Suprapubic skin (tissue), 4 donors: ENCODE measurements around the gene INSC. TPM values are rescaled to one million over a fixed set of nuclear protein-coding genes. Genes with fewer than 3 reads are reported as not detected.

Source experiments
- DNase-seq, 2 donors: peaks; one replicate each; pipeline ENCODE4 v3.0.0-alpha.2; 2019; ENCODE audit warnings: low spot score in 2 of 2
- H3K27ac ChIP-seq: fragments of 200-600 bp; sonication (generic); one replicate; pipeline ENCODE4 v1.5.1; 2019
- H3K27me3 ChIP-seq: fragments of 200-600 bp; sonication (generic); one replicate; pipeline ENCODE4 v1.5.1; 2019
- H3K36me3 ChIP-seq: fragments of 200-600 bp; sonication (generic); one replicate; pipeline ENCODE4 v1.5.1; 2019
- H3K4me1 ChIP-seq: fragments of 200-600 bp; sonication (generic); one replicate; pipeline ENCODE4 v1.5.1; 2019
- H3K4me3 ChIP-seq: fragments of 200-600 bp; sonication (generic); one replicate; pipeline ENCODE4 v1.5.1; 2019; ENCODE audit warnings: mild to moderate bottlenecking
- H3K9me3 ChIP-seq: fragments of 200-600 bp; sonication (generic); one replicate; pipeline ENCODE4 v1.5.1; 2019
- CTCF ChIP-seq, 2 donors: fragments of 200-600 bp in 1 of 2; fragments of 450-650 bp in 1 of 2; sonication (generic) in 1 of 2; IDR thresholded peaks; one replicate each; pipeline ENCODE4 v1.5.1; 2016 to 2019; ENCODE audit warnings: antibody characterized with exemption in 2 of 2, mild to moderate bottlenecking in 1 of 2, moderate library complexity in 1 of 2
- EP300 ChIP-seq: sonication (generic); formaldehyde crosslinking; IDR thresholded peaks from one replicate; pipeline ENCODE4 v1.6.1; 2017; ENCODE audit warnings: antibody characterized with exemption
- POLR2A ChIP-seq, 2 donors: fragments of 450-650 bp; IDR thresholded peaks; one replicate each; pipeline ENCODE4 v1.6.1; 2017; ENCODE audit warnings: antibody characterized with exemption in 2 of 2, mild to moderate bottlenecking in 2 of 2, moderate library complexity in 2 of 2
- POLR2AphosphoS5 ChIP-seq, 3 donors: sonication (generic); formaldehyde crosslinking; IDR thresholded peaks; one replicate each; pipeline ENCODE4 v1.6.1; 2017; ENCODE audit warnings: antibody characterized with exemption in 3 of 3
- WGBS: methylation state at CpG from one replicate; pipeline ENCODE4 v1.1.5; 2018; 5-methylcytosine and 5-hydroxymethylcytosine counted together
- total RNA-seq, 4 donors: library from RNA; depleted of rRNA; stranded (reverse); fragments of >200 nt; gene quantifications; one replicate each; pipeline ENCODE4 v1.1.0, GENCODE V29; 2016

Gene INSC
- total RNA-seq, 4 donors from 2014 or later, result 0.16 to 0.34 (median 0.32) TPM; not detected in 1

GRCh38 chr11:15282754-15283153 lies 168.0 kb downstream of the INSC start:
- H3K36me3 ChIP-seq, result no peaks in the 10 kb centered on the region
- no peak overlapping the region for H3K27ac ChIP-seq
- H3K4me3 ChIP-seq, result no peak overlapping the region
- no peaks in the 10 kb centered on the region for H3K9me3 ChIP-seq
- H3K27me3 ChIP-seq, result peaks cover 5% of the 10 kb centered on the region
- no peaks in the 10 kb centered on the region for H3K4me1 ChIP-seq
- no peak for DNase-seq
- WGBS, result 77% methylated on average over 2 of the region's 2 CpGs
- TF ChIP-seq POLR2A (IDR thresholded peaks at IDR 0.05) (no peak), CTCF (IDR thresholded peaks at IDR 0.05) (no peak), POLR2AphosphoS5 (IDR thresholded peaks at IDR 0.05) (no peak), EP300 (no peak)

GRCh38 chr11:15286465-15286864 lies 171.7 kb downstream of the INSC start:
- WGBS, result 56% methylated on average over 2 of the region's 2 CpGs
- no peak for DNase-seq
- no peaks in the 10 kb centered on the region for H3K9me3 ChIP-seq
- peaks cover 2% of the 10 kb centered on the region for H3K27me3 ChIP-seq
- no peaks in the 10 kb centered on the region for H3K36me3 ChIP-seq
- no peak overlapping the region for H3K27ac ChIP-seq
- H3K4me3 ChIP-seq, result no peak overlapping the region
- TF ChIP-seq EP300 (no peak), POLR2A (IDR thresholded peaks at IDR 0.05) (no peak), POLR2AphosphoS5 (IDR thresholded peaks at IDR 0.05) (no peak), CTCF (IDR thresholded peaks at IDR 0.05) (no peak)
- no peaks in the 10 kb centered on the region for H3K4me1 ChIP-seq

GRCh38 chr11:15288863-15289262 lies 174.1 kb downstream of the INSC start:
- no peak for DNase-seq
- H3K27me3 ChIP-seq, result no peaks in the 10 kb centered on the region
- H3K36me3 ChIP-seq, result no peaks in the 10 kb centered on the region
- WGBS, result 69% methylated on average over 2 of the region's 2 CpGs
- H3K9me3 ChIP-seq, result no peaks in the 10 kb centered on the region
- H3K4me3 ChIP-seq, result no peak overlapping the region
- H3K27ac ChIP-seq, result no peak overlapping the region
- no peaks in the 10 kb centered on the region for H3K4me1 ChIP-seq
- TF ChIP-seq EP300 (no peak), POLR2AphosphoS5 (IDR thresholded peaks at IDR 0.05) (no peak), CTCF (IDR thresholded peaks at IDR 0.05) (no peak), POLR2A (IDR thresholded peaks at IDR 0.05) (no peak)

- no peak for TF ChIP-seq POLR2AphosphoS5 (IDR thresholded peaks at IDR 0.05)
- no peak for TF ChIP-seq POLR2A (IDR thresholded peaks at IDR 0.05)
- TF ChIP-seq CTCF (IDR thresholded peaks at IDR 0.05), result no peak
- TF ChIP-seq EP300, result no peak
- H3K27me3 ChIP-seq, result no peaks in the 10 kb centered on the region
- no peak overlapping the region for H3K27ac ChIP-seq
- no peak overlapping the region for H3K4me3 ChIP-seq
- no peaks in the 10 kb centered on the region for H3K9me3 ChIP-seq
- no peaks in the 10 kb centered on the region for H3K4me1 ChIP-seq
- WGBS, result 87% methylated on average over 5 of the region's 5 CpGs
- no peak for DNase-seq
- H3K36me3 ChIP-seq, result no peaks in the 10 kb centered on the region
Observed at GRCh38 chr11:15289723-15290122, 175.0 kb downstream of the INSC start.

GRCh38 chr11:15291885-15292284 lies 177.2 kb downstream of the INSC start:
- DNase-seq, result no peak

More at GRCh38 chr11:15291885-15292284, 177.2 kb downstream of the INSC start:
- no peaks in the 10 kb centered on the region for H3K27me3 ChIP-seq
- H3K4me3 ChIP-seq, result no peak overlapping the region
- TF ChIP-seq POLR2AphosphoS5 (IDR thresholded peaks at IDR 0.05) (no peak), CTCF (IDR thresholded peaks at IDR 0.05) (no peak), POLR2A (IDR thresholded peaks at IDR 0.05) (no peak), EP300 (no peak)
- H3K27ac ChIP-seq, result no peak overlapping the region
- H3K4me1 ChIP-seq, result no peaks in the 10 kb centered on the region
- H3K9me3 ChIP-seq, result no peaks in the 10 kb centered on the region
- no peaks in the 10 kb centered on the region for H3K36me3 ChIP-seq
